ENCODE measurements around the gene NT5C3B.
A peak's percentile ranks its signal among the peaks of the same experiment; 100 is the strongest.

The NT5C3B gene

GRCh38 chr17:41810659-41811548 is 25.1 kb downstream of the NT5C3B start:
- no peak for DNase-seq

GRCh38 chr17:41806685-41807445 is 29.2 kb downstream of the NT5C3B start:
- DNase-seq, result no peak

- no peak for DNase-seq
Measured at GRCh38 chr17:41803049-41804020, 32.7 kb downstream of the NT5C3B start.

GRCh38 chr17:41801374-41802271 is 34.4 kb downstream of the NT5C3B start:
- peak; percentile 72 for DNase-seq

GRCh38 chr17:41800601-41801373 is 35.2 kb downstream of the NT5C3B start:
- peak; percentile 70 for DNase-seq

GRCh38 chr17:41799366-41799765 is 36.7 kb downstream of the NT5C3B start:
- no peak for DNase-seq

GRCh38 chr17:41797377-41797776 is 38.7 kb downstream of the NT5C3B start:
- DNase-seq, result no peak

- DNase-seq, result no peak
Measured at GRCh38 chr17:41796121-41796895, 39.7 kb downstream of the NT5C3B start.

- DNase-seq, result no peak
Measured at GRCh38 chr17:41794540-41794975, 41.5 kb downstream of the NT5C3B start.

- DNase-seq, result peak; percentile 38
Measured at GRCh38 chr17:41793784-41794539, 42.1 kb downstream of the NT5C3B start.

- DNase-seq, result peak; percentile 55
Measured at GRCh38 chr17:41792845-41793783, 42.9 kb downstream of the NT5C3B start.

GRCh38 chr17:41787021-41787418 is 49.0 kb downstream of the NT5C3B start:
- no peak for DNase-seq

- DNase-seq, result peak; percentile 99
Measured at GRCh38 chr17:41786227-41787020, 49.6 kb downstream of the NT5C3B start, which contains the start of gene JUP. TSS of gene JUP (minus strand) at chr17:41786711. CDS start at chr17:41771854, 14,857 bp downstream.

GRCh38 chr17:41785859-41786226 is 50.2 kb downstream of the NT5C3B start:
- no peak for DNase-seq

GRCh38 chr17:41785091-41785858 is 50.8 kb downstream of the NT5C3B start:
- DNase-seq, result no peak

- DNase-seq, result peak; percentile 49
Measured at GRCh38 chr17:41784207-41784744, 51.8 kb downstream of the NT5C3B start.

Data from fibroblast of skin of back (primary cell).